CD4-positive, CD25-positive, alpha-beta regulatory T cell (primary cell): ENCODE data around the gene ACTRT2. TPM values are rescaled to one million over a fixed set of nuclear protein-coding genes. Genes with fewer than 3 reads are reported as not detected.

Experiments
- ATAC-seq, 2 donors: fragments of 150-1000 bp; cut with Tn5 transposase; one replicate each; pipeline ENCODE4 v1.10.0; 2021; ENCODE audit warnings: low read depth in 2 of 2, moderate number of reproducible peaks in 2 of 2, moderate library complexity in 1 of 2
- DNase-seq, 3 donors: peaks; one replicate each; pipeline versions ENCODE4 v3.0.0 to v3.0.0-alpha.2; 2012 to 2022; ENCODE audit warnings: mixed read lengths in 1 of 3
- H3K27ac ChIP-seq: one replicate; pipeline ENCODE4 v1.7.0; 2013; ENCODE audit warnings: mild to moderate bottlenecking, low read length; ENCODE audit not compliant: insufficient read depth, poor library complexity, severe bottlenecking
- H3K27me3 ChIP-seq: one replicate; pipeline ENCODE4 v1.7.0; 2013; ENCODE audit warnings: low read length; ENCODE audit not compliant: control insufficient read depth, insufficient read depth
- H3K36me3 ChIP-seq: one replicate; pipeline ENCODE4 v1.7.0; 2013; ENCODE audit warnings: mild to moderate bottlenecking, low read length, moderate library complexity; ENCODE audit not compliant: control insufficient read depth, insufficient read depth
- H3K4me1 ChIP-seq: 2 replicates; pipeline ENCODE4 v1.7.0; 2013; ENCODE audit warnings: mild to moderate bottlenecking, low read length; ENCODE audit not compliant: insufficient read depth, control insufficient read depth, poor library complexity, severe bottlenecking
- H3K4me3 ChIP-seq: one replicate; pipeline ENCODE4 v1.7.0; 2013; ENCODE audit warnings: low read depth, mild to moderate bottlenecking, low read length, moderate library complexity
- H3K9me3 ChIP-seq, 2 experiments: 1 replicate in 1 of 2; 2 replicates in 1 of 2; pipeline ENCODE4 v1.7.0; 2013; ENCODE audit warnings: low read length in 2 of 2, mild to moderate bottlenecking in 1 of 2, moderate library complexity in 1 of 2; ENCODE audit not compliant: control insufficient read depth in 2 of 2
- H3K27ac Mint-ChIP-seq, 3 donors: one replicate each; pipeline ENCODE4 v1.8.0; 2020 to 2022; ENCODE audit warnings: mild to moderate bottlenecking in 3 of 3, mixed read lengths in 3 of 3, moderate library complexity in 2 of 3
- H3K27me3 Mint-ChIP-seq: one replicate; pipeline ENCODE4 v1.8.0; 2022; ENCODE audit warnings: mild to moderate bottlenecking, mixed read lengths
- H3K36me3 Mint-ChIP-seq: one replicate; pipeline ENCODE4 v1.8.0; 2020; ENCODE audit warnings: mixed read lengths
- H3K4me1 Mint-ChIP-seq, 4 donors: one replicate each; pipeline ENCODE4 v1.8.0; 2020 to 2022; ENCODE audit warnings: mixed read lengths in 4 of 4, mild to moderate bottlenecking in 1 of 4
- H3K4me3 Mint-ChIP-seq, 4 donors: one replicate each; pipeline ENCODE4 v1.8.0; 2020 to 2022; ENCODE audit warnings: mild to moderate bottlenecking in 4 of 4, mixed read lengths in 4 of 4, moderate library complexity in 3 of 4
- H3K9me3 Mint-ChIP-seq, 7 donors: one replicate each; pipeline ENCODE4 v1.8.0; 2020 to 2022; ENCODE audit warnings: mixed read lengths in 7 of 7, mild to moderate bottlenecking in 3 of 7, moderate library complexity in 2 of 7
- polyA plus RNA-seq, 4 donors: library from polyadenylated mRNA; unstranded; fragments of 300-500 nt; fragmentation: Illumina TruSeq; gene quantifications; one replicate each; pipeline ENCODE4 v1.2.3, GENCODE V29; 2021
- total RNA-seq: library from RNA; stranded (reverse); gene quantifications from one replicate; pipeline ENCODE4 v1.2.3, GENCODE V29; 2022

Gene ACTRT2
- total and polyA plus RNA-seq, 5 donors from 2014 or later = not detected

GRCh38 chr1:3054474-3054873 is 33.2 kb downstream of the ACTRT2 start:
- Histone ChIP-seq H3K36me3 (no peaks in the 10 kb centered on the region), H3K4me3 (no peak overlapping the region), H3K27ac (no peak overlapping the region), H3K27me3 (no peaks in the 10 kb centered on the region), H3K9me3 (no peaks in the 10 kb centered on the region), H3K4me1 (no peaks in the 10 kb centered on the region)
- DNase-seq = no peak
- Mint-ChIP-seq H3K9me3 (peaks cover 0 to 4% (median 0%) of the 10 kb centered on the region in 7 donors), H3K27ac (no peak overlapping the region), H3K36me3 (no peaks in the 10 kb centered on the region), H3K4me3 (no peak overlapping the region), H3K4me1 (no peaks in the 10 kb centered on the region), H3K27me3 (no peaks in the 10 kb centered on the region)
- no peak for ATAC-seq

- H3K36me3 Mint-ChIP-seq = no peaks in the 10 kb centered on the region
- no peaks in the 10 kb centered on the region for H3K27me3 Mint-ChIP-seq
- no peak for DNase-seq
- peaks cover 0 to 4% (median 0%) of the 10 kb centered on the region in 7 donors for H3K9me3 Mint-ChIP-seq
- H3K27ac Mint-ChIP-seq = no peak overlapping the region
- no peak overlapping the region for H3K4me3 ChIP-seq
- H3K36me3 ChIP-seq = no peaks in the 10 kb centered on the region
- H3K27ac ChIP-seq = no peak overlapping the region
- H3K27me3 ChIP-seq = no peaks in the 10 kb centered on the region
- H3K9me3 ChIP-seq = no peaks in the 10 kb centered on the region
- ATAC-seq = no peak
- H3K4me1 ChIP-seq = no peaks in the 10 kb centered on the region
- H3K4me3 Mint-ChIP-seq = no peak overlapping the region
- H3K4me1 Mint-ChIP-seq = no peaks in the 10 kb centered on the region
Observed at GRCh38 chr1:3055051-3055450, 33.8 kb downstream of the ACTRT2 start.

GRCh38 chr1:3056641-3057040 is 35.4 kb downstream of the ACTRT2 start:
- no peaks in the 10 kb centered on the region for H3K4me1 ChIP-seq
- H3K9me3 Mint-ChIP-seq = peaks cover 0 to 4% (median 0%) of the 10 kb centered on the region in 7 donors
- no peaks in the 10 kb centered on the region for H3K27me3 Mint-ChIP-seq
- H3K27me3 ChIP-seq = no peaks in the 10 kb centered on the region
- H3K27ac ChIP-seq = no peak overlapping the region
- no peak overlapping the region for H3K27ac Mint-ChIP-seq
- H3K9me3 ChIP-seq = no peaks in the 10 kb centered on the region
- no peaks in the 10 kb centered on the region for H3K36me3 Mint-ChIP-seq
- H3K36me3 ChIP-seq = no peaks in the 10 kb centered on the region
- no peak overlapping the region for H3K4me3 ChIP-seq
- DNase-seq (no peak), ATAC-seq (no peak)
- H3K4me3 Mint-ChIP-seq = no peak overlapping the region
- no peaks in the 10 kb centered on the region for H3K4me1 Mint-ChIP-seq

GRCh38 chr1:3058263-3059030 is 37.2 kb downstream of the ACTRT2 start:
- no peaks in the 10 kb centered on the region for H3K9me3 Mint-ChIP-seq
- H3K4me1 ChIP-seq = no peaks in the 10 kb centered on the region
- H3K36me3 ChIP-seq = no peaks in the 10 kb centered on the region
- no peaks in the 10 kb centered on the region for H3K9me3 ChIP-seq
- H3K27ac ChIP-seq = no peak overlapping the region
- ATAC-seq (no peak), DNase-seq (no peak)
- H3K27ac Mint-ChIP-seq = no peak overlapping the region
- no peaks in the 10 kb centered on the region for H3K36me3 Mint-ChIP-seq
- no peak overlapping the region for H3K4me3 Mint-ChIP-seq
- no peaks in the 10 kb centered on the region for H3K27me3 ChIP-seq
- H3K4me1 Mint-ChIP-seq = no peaks in the 10 kb centered on the region
- H3K27me3 Mint-ChIP-seq = no peaks in the 10 kb centered on the region
- no peak overlapping the region for H3K4me3 ChIP-seq

- no peaks in the 10 kb centered on the region for H3K36me3 Mint-ChIP-seq
- Histone ChIP-seq H3K27ac (no peak overlapping the region), H3K36me3 (no peaks in the 10 kb centered on the region), H3K4me1 (no peaks in the 10 kb centered on the region), H3K9me3 (no peaks in the 10 kb centered on the region), H3K4me3 (no peak overlapping the region), H3K27me3 (no peaks in the 10 kb centered on the region)
- H3K9me3 Mint-ChIP-seq = no peaks in the 10 kb centered on the region
- no peak for ATAC-seq
- H3K27ac Mint-ChIP-seq = no peak overlapping the region
- H3K4me1 Mint-ChIP-seq = no peaks in the 10 kb centered on the region
- no peak overlapping the region for H3K4me3 Mint-ChIP-seq
- H3K27me3 Mint-ChIP-seq = no peaks in the 10 kb centered on the region
- no peak for DNase-seq
Observed at GRCh38 chr1:3060127-3060526, 38.9 kb downstream of the ACTRT2 start.

GRCh38 chr1:3060601-3061551 is 39.6 kb downstream of the ACTRT2 start:
- H3K27me3 ChIP-seq = no peaks in the 10 kb centered on the region
- H3K27ac Mint-ChIP-seq = peak overlapping the region in 1 of 3 donors; percentile 20
- no peak overlapping the region for H3K27ac ChIP-seq
- H3K4me1 Mint-ChIP-seq = no peaks in the 10 kb centered on the region
- no peaks in the 10 kb centered on the region for H3K36me3 ChIP-seq
- no peaks in the 10 kb centered on the region for H3K9me3 ChIP-seq
- no peaks in the 10 kb centered on the region for H3K27me3 Mint-ChIP-seq
- no peak overlapping the region for H3K4me3 Mint-ChIP-seq
- no peaks in the 10 kb centered on the region for H3K36me3 Mint-ChIP-seq
- DNase-seq = no peak
- H3K4me1 ChIP-seq = no peaks in the 10 kb centered on the region
- ATAC-seq = no peak
- no peak overlapping the region for H3K4me3 ChIP-seq
- no peaks in the 10 kb centered on the region for H3K9me3 Mint-ChIP-seq

- Histone ChIP-seq H3K4me1 (no peaks in the 10 kb centered on the region), H3K27ac (no peak overlapping the region), H3K27me3 (no peaks in the 10 kb centered on the region), H3K4me3 (no peak overlapping the region), H3K9me3 (no peaks in the 10 kb centered on the region), H3K36me3 (no peaks in the 10 kb centered on the region)
- Mint-ChIP-seq H3K4me3 (no peak overlapping the region), H3K4me1 (no peaks in the 10 kb centered on the region), H3K36me3 (no peaks in the 10 kb centered on the region), H3K27me3 (no peaks in the 10 kb centered on the region), H3K9me3 (no peaks in the 10 kb centered on the region), H3K27ac (no peak overlapping the region)
- ATAC-seq = no peak
- no peak for DNase-seq
Observed at GRCh38 chr1:3061566-3061965, 40.3 kb downstream of the ACTRT2 start.
